ENCODE data around the gene ARAF. TPM values are rescaled to one million over a fixed set of nuclear protein-coding genes. Genes with fewer than 3 reads are reported as not detected.

Gene ARAF
- total RNA-seq, 2 experiments from 2014 or later, result 61.5 to 73.1 TPM

- Mint-ChIP-seq H3K4me3 (no peak overlapping the region), H3K4me1 (no peaks in the 10 kb centered on the region), H3K27ac (no peak overlapping the region), H3K9me3 (ENCODE audit: low read depth) (no peaks in the 10 kb centered on the region), H3K36me3 (no peaks in the 10 kb centered on the region), H3K27me3 (no peaks in the 10 kb centered on the region)
- CTCF ChIA-PET, result no interaction called here
- DNase-seq, result no peak
- no peak for ATAC-seq
These were observed 17.5 kb upstream of the ARAF start for GRCh38 chrX:47543496-47543895.

- DNase-seq (peak; percentile 93), ATAC-seq (peak; percentile 90)
- H3K4me3 Mint-ChIP-seq, result peak overlapping the region; percentile 82
- peaks cover 1% of the 10 kb centered on the region for H3K36me3 Mint-ChIP-seq
- H3K27me3 Mint-ChIP-seq, result no peaks in the 10 kb centered on the region
- peak overlapping the region; percentile 87 for H3K27ac Mint-ChIP-seq
- H3K4me1 Mint-ChIP-seq, result peaks cover 17% of the 10 kb centered on the region
- H3K9me3 Mint-ChIP-seq (ENCODE audit: low read depth), result no peaks in the 10 kb centered on the region
- CTCF ChIA-PET, result interaction anchor here (0.8 kb wide), 1 partner anchor 32 kb away, joined by 3 read pairs; no protein-coding TSS in a partner anchor
These were observed 4.9 kb upstream of the ARAF start for GRCh38 chrX:47556045-47556623.

DNA sequence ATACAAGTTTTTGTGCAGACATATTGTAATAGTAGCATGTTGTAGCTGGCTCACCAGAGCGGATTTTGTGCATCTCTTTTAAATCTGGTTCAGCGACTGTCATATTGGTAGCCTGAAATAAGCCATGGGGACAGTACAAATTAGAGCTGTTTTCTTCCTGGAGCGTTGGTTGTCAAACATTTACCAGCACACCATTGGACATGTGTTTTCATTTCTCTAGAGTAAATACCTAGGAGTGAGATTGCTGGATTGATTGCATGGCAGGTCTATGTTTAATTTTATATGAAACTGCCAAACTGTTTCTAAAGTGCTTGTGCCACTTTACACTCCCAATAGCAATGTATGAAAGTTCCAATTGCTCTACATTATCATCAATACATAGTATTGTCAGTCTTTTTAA is 2.6 kb upstream of the ARAF start:
- no peak for DNase-seq
- Mint-ChIP-seq H3K4me3 (no peak overlapping the region), H3K27me3 (no peaks in the 10 kb centered on the region), H3K27ac (no peak overlapping the region), H3K9me3 (ENCODE audit: low read depth) (no peaks in the 10 kb centered on the region), H3K36me3 (peaks cover 4% of the 10 kb centered on the region), H3K4me1 (peaks cover 31% of the 10 kb centered on the region)
- ATAC-seq, result no peak
- CTCF ChIA-PET, result no interaction called here

GRCh38 chrX:47560179-47560933 is 649 bp upstream of the ARAF start:
- Mint-ChIP-seq H3K4me3 (peak overlapping the region; percentile 93), H3K27me3 (no peaks in the 10 kb centered on the region), H3K36me3 (peaks cover 18% of the 10 kb centered on the region), H3K9me3 (ENCODE audit: low read depth) (no peaks in the 10 kb centered on the region), H3K4me1 (peaks cover 47% of the 10 kb centered on the region), H3K27ac (peak overlapping the region; percentile 95)
- no peak for DNase-seq
- CTCF ChIA-PET, result interaction anchor here (0.9 kb wide), 1 partner anchor 12 kb away, joined by 3 read pairs; no protein-coding TSS in a partner anchor
- ATAC-seq, result no peak

DNA sequence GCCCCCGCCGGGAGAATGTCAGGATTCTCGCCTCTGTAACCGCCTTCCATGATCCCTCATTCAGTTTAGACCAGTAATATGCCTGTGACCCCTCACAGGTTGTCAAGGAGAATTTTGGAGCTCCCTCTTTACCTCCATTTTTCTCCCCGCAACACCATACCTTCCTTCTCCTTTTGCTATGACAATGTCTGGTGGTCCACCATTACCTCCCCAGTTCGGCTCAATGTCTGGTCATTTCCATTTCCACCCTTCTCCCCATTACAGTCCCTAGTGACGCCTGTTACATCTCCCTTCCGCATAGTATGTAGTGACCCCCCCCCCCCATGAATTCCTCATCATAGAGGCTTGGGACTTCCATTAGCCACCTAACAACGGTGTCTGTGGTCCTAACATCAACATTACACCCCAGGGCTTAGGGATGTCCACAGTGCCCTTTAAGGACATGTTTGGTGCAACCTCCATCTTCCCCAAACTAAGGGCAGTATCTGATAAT is 700 bp downstream of the ARAF start:
- no peak for DNase-seq
- Mint-ChIP-seq H3K9me3 (ENCODE audit: low read depth) (no peaks in the 10 kb centered on the region), H3K4me3 (peak overlapping the region; percentile 93), H3K36me3 (peaks cover 21% of the 10 kb centered on the region), H3K4me1 (peaks cover 42% of the 10 kb centered on the region), H3K27me3 (no peaks in the 10 kb centered on the region), H3K27ac (peak overlapping the region; percentile 95)
- CTCF ChIA-PET, result interaction anchor here (0.6 to 1.4 kb wide), 5 partner anchors 10 to 469 kb away, joined by 3 to 4 read pairs (median 3); no protein-coding TSS in a partner anchor
- no peak for ATAC-seq

GRCh38 chrX:47562615-47563243 is 1.7 kb downstream of the ARAF start:
- H3K27ac Mint-ChIP-seq, result peak overlapping the region; percentile 67
- no peak for ATAC-seq
- peak overlapping the region; percentile 66 for H3K4me3 Mint-ChIP-seq
- H3K9me3 Mint-ChIP-seq (ENCODE audit: low read depth), result no peaks in the 10 kb centered on the region
- CTCF ChIA-PET, result interaction anchor here (0.7 to 1.4 kb wide), 2 partner anchors 189 to 468 kb away, joined by 3 to 4 read pairs; no protein-coding TSS in a partner anchor
- DNase-seq, result peak; percentile 58
- H3K4me1 Mint-ChIP-seq, result peaks cover 42% of the 10 kb centered on the region
- no peaks in the 10 kb centered on the region for H3K27me3 Mint-ChIP-seq
- peaks cover 26% of the 10 kb centered on the region for H3K36me3 Mint-ChIP-seq

DNA sequence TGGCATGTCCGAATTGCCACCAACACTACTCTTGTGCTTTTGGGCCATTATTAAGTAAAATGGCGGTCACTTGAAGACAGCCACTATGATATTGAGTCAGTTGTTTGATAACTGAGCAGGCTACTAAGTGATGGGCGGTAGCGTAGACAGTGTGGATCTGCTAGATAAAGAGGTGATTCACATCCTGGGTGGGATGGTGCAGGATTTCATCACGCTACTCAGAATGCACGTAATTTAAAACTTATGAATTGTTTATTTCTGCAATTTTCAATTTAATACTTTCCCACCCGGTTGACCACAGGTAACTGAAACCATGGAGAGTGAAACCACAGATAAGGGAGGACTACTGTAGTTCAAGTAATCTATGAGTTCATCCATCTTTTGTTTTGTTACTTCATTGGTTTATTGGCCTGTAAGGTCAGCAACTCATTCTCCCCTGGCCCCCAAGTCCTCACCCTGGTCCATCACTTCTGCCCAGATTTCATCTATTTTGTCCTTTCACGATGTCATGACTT is 2.9 kb downstream of the ARAF start:
- CTCF ChIA-PET, result no interaction called here

DNA sequence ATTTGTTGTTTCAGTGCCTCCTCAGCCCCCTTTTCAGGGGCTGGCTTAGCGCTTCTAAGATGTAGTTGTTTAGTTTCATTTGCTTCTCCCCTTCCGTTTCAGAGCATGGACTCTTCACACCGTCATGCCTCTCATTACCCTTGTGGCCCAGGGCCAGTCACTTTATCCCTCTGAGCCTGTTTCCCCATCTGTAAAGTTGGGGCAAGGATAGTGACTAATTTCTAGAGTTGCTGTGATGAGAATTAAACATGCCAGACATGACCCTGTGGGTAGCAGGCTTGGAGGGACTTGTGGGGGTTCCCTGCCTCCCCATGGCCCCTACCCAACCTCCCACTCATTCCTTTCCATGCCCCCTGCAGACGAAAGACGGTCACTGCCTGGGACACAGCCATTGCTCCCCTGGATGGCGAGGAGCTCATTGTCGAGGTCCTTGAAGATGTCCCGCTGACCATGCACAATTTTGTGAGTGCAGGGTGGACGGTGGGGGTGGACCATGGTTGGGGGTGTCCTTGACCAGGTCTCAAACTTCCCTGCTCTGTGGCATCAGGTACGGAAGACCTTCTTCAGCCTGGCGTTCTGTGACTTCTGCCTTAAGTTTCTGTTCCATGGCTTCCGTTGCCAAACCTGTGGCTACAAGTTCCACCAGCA is 3.6 kb downstream of the ARAF start:
- H3K27me3 Mint-ChIP-seq, result no peaks in the 10 kb centered on the region
- no peak for ATAC-seq
- peaks cover 40% of the 10 kb centered on the region for H3K4me1 Mint-ChIP-seq
- no peak for DNase-seq
- CTCF ChIA-PET, result no interaction called here
- peaks cover 39% of the 10 kb centered on the region for H3K36me3 Mint-ChIP-seq
- H3K9me3 Mint-ChIP-seq (ENCODE audit: low read depth), result no peaks in the 10 kb centered on the region
- H3K4me3 Mint-ChIP-seq, result peak overlapping the region; percentile 42
- H3K27ac Mint-ChIP-seq, result peak overlapping the region; percentile 79

More for the DNA sequence above, 2.9 kb downstream of the ARAF start:
- H3K4me3 Mint-ChIP-seq, result peak overlapping the region; percentile 42
- ATAC-seq (no peak), DNase-seq (no peak)
- H3K9me3 Mint-ChIP-seq (ENCODE audit: low read depth), result no peaks in the 10 kb centered on the region
- H3K27me3 Mint-ChIP-seq, result no peaks in the 10 kb centered on the region
- peaks cover 42% of the 10 kb centered on the region for H3K4me1 Mint-ChIP-seq
- peaks cover 34% of the 10 kb centered on the region for H3K36me3 Mint-ChIP-seq
- H3K27ac Mint-ChIP-seq, result peak overlapping the region; percentile 79

GRCh38 chrX:47566841-47567240 is 5.8 kb downstream of the ARAF start:
- Mint-ChIP-seq H3K36me3 (peaks cover 53% of the 10 kb centered on the region), H3K9me3 (ENCODE audit: low read depth) (no peaks in the 10 kb centered on the region), H3K4me1 (peaks cover 29% of the 10 kb centered on the region), H3K27ac (no peak overlapping the region), H3K4me3 (no peak overlapping the region), H3K27me3 (no peaks in the 10 kb centered on the region)
- DNase-seq, result no peak
- CTCF ChIA-PET, result no interaction called here
- no peak for ATAC-seq

DNA sequence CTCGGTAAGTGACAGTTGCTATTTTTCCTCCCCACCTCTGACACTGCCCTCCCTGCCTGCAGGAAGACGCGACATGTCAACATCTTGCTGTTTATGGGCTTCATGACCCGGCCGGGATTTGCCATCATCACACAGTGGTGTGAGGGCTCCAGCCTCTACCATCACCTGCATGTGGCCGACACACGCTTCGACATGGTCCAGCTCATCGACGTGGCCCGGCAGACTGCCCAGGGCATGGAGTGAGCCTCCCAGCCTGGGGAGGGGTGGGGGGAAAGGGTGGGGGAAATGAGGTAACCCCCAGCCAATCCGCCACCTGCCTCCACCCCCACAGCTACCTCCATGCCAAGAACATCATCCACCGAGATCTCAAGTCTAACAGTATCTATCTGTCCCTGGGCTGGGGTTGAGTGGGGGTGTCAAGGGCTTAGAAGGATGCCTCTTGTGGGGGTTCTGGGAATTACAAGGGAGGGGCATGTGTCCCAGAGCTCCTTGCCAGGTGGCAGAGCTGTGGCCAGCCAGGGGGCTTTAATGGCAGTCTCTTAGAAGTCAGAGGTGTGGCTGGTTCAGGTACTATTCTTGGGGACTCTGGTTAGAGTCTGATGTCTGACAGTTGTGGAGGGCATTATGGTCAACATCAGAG is 7.8 kb downstream of the ARAF start:
- no peaks in the 10 kb centered on the region for H3K27me3 Mint-ChIP-seq
- H3K9me3 Mint-ChIP-seq (ENCODE audit: low read depth), result no peaks in the 10 kb centered on the region
- DNase-seq, result peak; percentile 46
- no peak overlapping the region for H3K4me3 Mint-ChIP-seq
- no peak overlapping the region for H3K27ac Mint-ChIP-seq
- peaks cover 51% of the 10 kb centered on the region for H3K36me3 Mint-ChIP-seq
- CTCF ChIA-PET, result interaction anchor here (1.5 kb wide), 1 partner anchor 13 kb away, joined by 3 read pairs; the partner anchor contains the start of gene TIMP1
- no peak for ATAC-seq
- peaks cover 20% of the 10 kb centered on the region for H3K4me1 Mint-ChIP-seq

- H3K27me3 Mint-ChIP-seq, result no peaks in the 10 kb centered on the region
- CTCF ChIA-PET, result no interaction called here
- H3K36me3 Mint-ChIP-seq, result peaks cover 40% of the 10 kb centered on the region
- ATAC-seq (no peak), DNase-seq (no peak)
- H3K9me3 Mint-ChIP-seq (ENCODE audit: low read depth), result no peaks in the 10 kb centered on the region
- H3K4me1 Mint-ChIP-seq, result peaks cover 8% of the 10 kb centered on the region
- no peak overlapping the region for H3K27ac Mint-ChIP-seq
- H3K4me3 Mint-ChIP-seq, result no peak overlapping the region
These were observed 9.8 kb downstream of the ARAF start for GRCh38 chrX:47570794-47571193.

GRCh38 chrX:47571215-47571614 is 10.2 kb downstream of the ARAF start:
- peaks cover 6% of the 10 kb centered on the region for H3K4me1 Mint-ChIP-seq
- DNase-seq (no peak), ATAC-seq (no peak)
- H3K4me3 Mint-ChIP-seq, result no peak overlapping the region
- H3K27me3 Mint-ChIP-seq, result no peaks in the 10 kb centered on the region
- CTCF ChIA-PET, result interaction anchor here (0.9 kb wide), 1 partner anchor 37 kb away, joined by 3 read pairs; no protein-coding TSS in a partner anchor
- H3K27ac Mint-ChIP-seq, result no peak overlapping the region
- no peaks in the 10 kb centered on the region for H3K9me3 Mint-ChIP-seq (ENCODE audit: low read depth)
- peaks cover 38% of the 10 kb centered on the region for H3K36me3 Mint-ChIP-seq
